Hematopoietic multipotent progenitor cell treated with erythropoietin and hydrocortisone succinate and interleukin-3 and kit ligand, for 15 days (in vitro differentiated cells): ENCODE data around the gene TMPRSS9.
"Not testable (repeated sequence)": the region's sequence is repeated elsewhere in the genome, so short reads cannot be mapped to it uniquely, and the experiment has no call there.

Source experiments
- DNase-seq: peaks from one replicate; pipeline ENCODE4 v3.0.0-alpha.2; 2015; ENCODE audit warnings: low spot score

TMPRSS9 gene

GRCh38 chr19:2461751-2462634 lies 101.9 kb downstream of the TMPRSS9 start:
- peak; percentile 55 for DNase-seq

DNA sequence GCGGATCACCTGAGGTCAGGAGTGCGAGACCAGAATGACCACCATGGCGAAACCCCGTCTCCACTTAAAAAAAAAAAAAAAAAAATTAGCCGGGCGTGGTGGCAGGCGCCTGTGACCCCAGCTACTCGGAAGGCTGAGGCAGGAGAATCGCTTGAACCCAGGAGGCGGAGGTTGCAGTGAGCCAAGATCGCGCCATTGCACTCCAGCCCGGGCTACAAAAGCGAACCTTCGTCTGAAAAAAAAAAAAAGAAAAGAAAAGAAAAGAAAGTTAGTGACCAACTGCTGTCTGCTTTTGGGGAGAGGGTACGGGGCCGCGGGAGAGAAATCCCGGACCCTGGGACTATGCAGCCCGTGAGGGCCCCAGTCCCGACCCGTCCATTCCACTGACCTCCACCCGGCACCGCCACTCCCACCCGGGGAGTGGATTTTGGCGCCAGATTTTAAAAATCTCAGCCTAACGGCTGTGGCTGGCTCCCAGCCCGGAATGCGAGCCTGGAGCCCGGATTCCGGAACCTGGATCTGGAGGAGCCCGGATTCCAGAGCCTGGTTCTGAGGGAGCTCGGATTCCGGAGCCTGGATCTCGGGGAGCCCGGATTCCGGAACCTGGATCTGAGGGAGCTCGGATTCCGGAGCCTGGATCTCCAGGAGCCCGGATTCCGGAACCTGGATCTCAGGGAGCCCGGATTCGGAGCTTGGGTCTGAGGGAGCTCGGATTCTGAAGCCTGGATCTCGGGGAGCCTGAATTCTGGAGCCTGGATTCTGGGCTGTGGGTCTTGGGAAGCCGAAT lies 102.8 kb downstream of the TMPRSS9 start:
- DNase-seq: no peak

DNA sequence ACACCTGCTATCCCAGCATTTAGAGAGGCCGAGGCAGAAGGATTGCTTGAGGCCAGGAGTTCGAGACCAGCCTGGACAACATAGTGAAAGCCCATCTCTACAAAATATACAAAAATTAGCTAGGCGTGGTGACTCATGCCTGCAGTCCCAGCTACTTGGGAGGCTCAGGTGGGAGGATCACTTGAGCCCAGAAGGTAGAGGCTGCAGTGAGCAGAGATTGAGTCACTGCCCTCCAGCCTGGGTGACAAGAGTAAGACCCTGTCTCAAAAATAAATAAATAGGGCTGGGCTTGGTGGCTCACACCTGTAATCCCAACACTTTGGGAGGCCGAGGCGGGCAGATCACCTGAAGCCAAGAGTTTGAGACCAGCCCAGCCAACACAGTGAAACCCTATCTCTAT lies 103.6 kb downstream of the TMPRSS9 start:
- DNase-seq: not testable (repeated sequence)

DNA sequence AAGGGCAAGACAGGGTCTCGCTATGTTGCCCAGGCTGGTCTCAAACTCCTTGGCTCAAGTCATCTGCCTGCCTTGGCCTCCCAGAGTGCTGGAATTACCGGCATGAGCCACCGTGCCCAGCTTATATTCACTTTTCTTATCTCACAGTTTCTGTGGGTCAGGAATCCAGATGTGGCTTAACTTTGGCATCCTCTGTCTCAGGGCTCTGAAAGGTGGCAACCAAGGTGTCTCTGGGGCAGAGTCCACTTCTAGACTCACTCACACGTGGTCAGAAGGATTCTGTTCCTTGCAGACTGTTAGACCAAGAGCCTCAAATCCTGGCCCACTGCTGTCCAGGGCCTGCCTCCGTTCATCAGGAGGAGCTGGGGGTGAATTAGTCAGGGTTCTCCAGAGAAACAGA lies 104.3 kb downstream of the TMPRSS9 start:
- no peak for DNase-seq

DNA sequence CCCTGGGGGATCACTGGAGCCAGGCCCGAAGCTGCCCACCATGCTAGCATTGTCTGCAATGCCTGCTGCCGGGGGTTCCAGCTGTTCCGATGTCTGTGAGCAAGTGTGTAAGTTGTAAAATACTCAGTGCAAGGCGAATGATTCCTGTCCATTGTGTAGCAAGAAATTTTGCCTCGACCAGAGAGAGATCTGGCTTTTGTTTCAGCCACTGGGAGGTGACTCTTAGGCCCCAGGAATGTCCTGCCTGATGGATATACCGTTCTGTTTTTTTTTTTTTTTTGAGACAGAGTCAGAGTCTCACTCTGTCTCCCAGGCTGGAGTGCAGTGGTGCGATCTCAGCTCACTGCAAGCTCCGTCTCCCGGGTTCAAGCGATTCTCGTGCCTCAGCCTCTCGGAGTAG lies 108.5 kb downstream of the TMPRSS9 start:
- DNase-seq: no peak

GRCh38 chr19:2469102-2469914 lies 109.2 kb downstream of the TMPRSS9 start:
- no peak for DNase-seq

DNA sequence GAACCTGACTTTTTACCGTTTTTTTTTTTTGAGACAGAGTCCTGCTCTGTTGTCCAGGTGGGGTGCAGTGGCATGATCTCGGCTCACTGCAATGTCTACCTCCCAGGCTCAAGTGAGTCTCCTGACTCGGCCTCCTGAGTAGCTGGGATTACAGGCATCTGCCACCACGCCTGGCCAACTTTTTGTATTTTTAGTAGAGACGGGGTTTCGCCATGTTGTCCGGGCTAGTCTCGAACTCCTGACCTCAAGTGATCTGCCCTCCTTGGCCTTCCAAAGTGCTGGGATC lies 109.8 kb downstream of the TMPRSS9 start:
- not testable (repeated sequence) for DNase-seq

DNA sequence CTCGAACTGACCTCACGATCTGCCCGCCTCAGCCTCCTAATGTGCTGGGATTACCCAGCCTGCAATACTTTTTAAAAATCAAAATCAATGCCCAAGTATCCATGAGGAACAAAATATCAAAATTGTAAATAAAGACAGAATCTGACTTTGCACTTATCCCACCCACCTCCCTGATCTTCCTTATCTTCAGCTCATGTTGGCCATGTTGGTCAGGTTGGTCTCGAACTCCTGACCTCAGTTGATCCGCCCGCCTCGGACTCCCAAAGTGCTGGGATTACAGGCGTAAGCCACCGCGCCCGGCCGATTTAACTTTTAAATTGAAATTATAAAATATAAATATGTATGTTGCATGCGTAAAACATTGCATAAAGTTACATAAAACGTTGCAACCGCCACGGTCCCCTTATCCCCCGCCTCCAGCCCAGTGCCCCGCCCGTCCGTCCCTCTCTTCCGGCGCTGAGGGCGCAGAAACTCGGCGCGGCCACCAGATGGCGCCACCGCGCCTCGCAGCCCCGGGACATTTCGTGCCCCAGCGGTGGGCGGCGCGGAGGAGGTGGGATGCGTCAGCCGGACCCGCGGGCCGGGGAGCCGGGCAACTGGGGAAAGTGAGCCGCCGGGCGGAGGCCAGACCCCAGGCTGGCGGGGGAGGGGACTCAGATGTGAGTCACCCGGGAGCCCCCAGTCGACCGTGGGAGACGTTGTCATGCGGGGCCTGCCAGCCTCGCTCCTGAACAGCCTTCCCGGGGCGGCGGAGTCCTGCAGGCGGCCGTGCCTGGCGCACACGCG lies 114.4 kb downstream of the TMPRSS9 start:
- DNase-seq: peak; percentile 73

- no peak for DNase-seq
Observed at GRCh38 chr19:2475018-2475701, 115.1 kb downstream of the TMPRSS9 start.
